ENCODE data around the gene ITGA7.

DNA sequence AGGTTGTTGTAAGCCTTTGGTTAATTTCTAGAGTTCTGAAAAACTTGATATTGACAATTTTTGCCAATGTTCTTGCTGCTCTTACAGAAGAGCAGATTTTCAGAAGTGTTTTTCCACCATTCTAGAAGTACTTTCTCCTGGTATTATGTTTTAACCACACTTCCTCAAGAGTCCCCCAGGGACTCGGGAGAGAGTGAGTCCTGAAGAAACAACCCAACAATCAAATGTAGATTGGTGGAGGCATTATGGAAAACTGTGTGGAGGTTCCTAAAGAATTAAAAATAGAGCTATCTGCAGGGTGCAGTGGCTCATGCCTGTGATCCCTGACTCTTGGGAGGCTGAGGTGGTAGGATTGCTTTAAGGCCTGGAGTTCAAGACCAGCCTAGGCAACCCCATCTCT lies 44.3 kb downstream of the ITGA7 start:
- TF ChIP-seq CBX8 (IDR thresholded peaks at IDR 0.05; ENCODE audit: borderline replicate concordance, low read depth, low read length) (no peak), TCF12 (IDR thresholded peaks at IDR 0.05; ENCODE audit: low read depth, low read length) (no peak), ZNF274 (IDR thresholded peaks at IDR 0.05; ENCODE audit: borderline replicate concordance, extremely low read depth, low read length) (no peak), POLR2A (IDR thresholded peaks at IDR 0.05; ENCODE audit: control extremely low read depth in 1 of 2, low read depth in 2 of 2, low read length in 2 of 2) (no peak), CTCF (IDR thresholded peaks at IDR 0.05; ENCODE audit: control extremely low read depth in 1 of 3, insufficient read depth in 1 of 3, low read depth in 1 of 3, low read length in 3 of 3) (no peak), HDAC2 (IDR thresholded peaks at IDR 0.05; ENCODE audit: borderline replicate concordance in 1 of 2, low read depth in 2 of 2, low read length in 2 of 2) (no peak)
